Smooth muscle cell (in vitro differentiated cells): ENCODE data around the gene STYXL1. TPM values are rescaled to one million over a fixed set of nuclear protein-coding genes. Genes with fewer than 3 reads are reported as not detected.

Source experiments
- DNase-seq: peaks from one replicate; lab custom pipeline; 2025; ENCODE audit not compliant: unreplicated experiment; lab: John Stamatoyannopoulos, UW
- H2AFZ ChIP-seq: fragments of 200-600 bp; sonication (generic); 2 replicates; pipeline ENCODE4 v1.6.0; 2016; ENCODE audit warnings: antibody characterized with exemption, low read depth, mild to moderate bottlenecking
- H3F3A ChIP-seq: fragments of 200-600 bp; sonication (generic); 2 replicates; pipeline ENCODE4 v1.6.0; 2017; ENCODE audit warnings: antibody characterized with exemption, low read depth
- H3K27ac ChIP-seq: fragments of 200-600 bp; sonication (generic); 2 replicates; pipeline ENCODE4 v1.5.1; 2016; ENCODE audit warnings: low read depth, mild to moderate bottlenecking
- H3K27me3 ChIP-seq: fragments of 200-600 bp; sonication (generic); 2 replicates; pipeline ENCODE4 v1.6.1; 2016; ENCODE audit warnings: low read depth, mild to moderate bottlenecking
- H3K36me3 ChIP-seq: fragments of 200-600 bp; sonication (generic); 2 replicates; pipeline ENCODE4 v1.5.1; 2016; ENCODE audit warnings: low read depth
- H3K4me1 ChIP-seq: fragments of 200-600 bp; sonication (generic); 2 replicates; pipeline ENCODE4 v1.5.1; 2016; ENCODE audit warnings: low read depth
- H3K4me2 ChIP-seq: fragments of 200-600 bp; sonication (generic); 2 replicates; pipeline ENCODE4 v1.6.0; 2016; ENCODE audit warnings: mild to moderate bottlenecking
- H3K4me3 ChIP-seq: fragments of 200-600 bp; sonication (generic); 2 replicates; pipeline ENCODE4 v1.5.1; 2016; ENCODE audit warnings: mild to moderate bottlenecking
- H3K79me2 ChIP-seq: fragments of 200-600 bp; sonication (generic); 2 replicates; pipeline ENCODE4 v1.6.0; 2016; ENCODE audit warnings: low read depth, mild to moderate bottlenecking
- H3K9ac ChIP-seq: fragments of 200-600 bp; sonication (generic); 2 replicates; pipeline ENCODE4 v1.6.0; 2016; ENCODE audit warnings: low read depth
- H3K9me3 ChIP-seq: fragments of 200-600 bp; sonication (generic); replicated peaks from 2 replicates; pipeline ENCODE4 v1.5.1; 2016; ENCODE audit warnings: low read depth
- H4K20me1 ChIP-seq: fragments of 200-600 bp; sonication (generic); 2 replicates; pipeline ENCODE4 v1.6.0; 2016; ENCODE audit warnings: low read depth
- WGBS: methylation state at CpG from one replicate; pipeline ENCODE4 v1.1.7; 2016; ENCODE audit warnings: low lambda C conversion rate; 5-methylcytosine and 5-hydroxymethylcytosine counted together
- polyA plus RNA-seq: library from polyadenylated mRNA; unstranded; fragments of >200 nt; fragmentation: Nextera tagmentation; extraction: Ambion mirVana; gene quantifications from 2 replicates; pipeline ENCODE4 v1.2.1, GENCODE V29; 2016
- total RNA-seq: library from RNA; depleted of rRNA; stranded (reverse); fragments of >200 nt; gene quantifications from 2 replicates; pipeline ENCODE4 v1.2.3, GENCODE V29; 2014
- TF ChIP-seq, protein P1 (sequence below): fragments of 200-600 bp; sonication (generic); IDR thresholded peaks from 2 replicates; pipeline ENCODE4 v1.5.1; 2017; ENCODE audit warnings: borderline replicate concordance, mild to moderate bottlenecking, antibody characterized with exemption; ENCODE audit not compliant: insufficient read depth, poor library complexity, severe bottlenecking

STYXL1 gene
- total and polyA plus RNA-seq, 2 experiments from 2014 or later = 75.6 to 84.0 TPM

DNA sequence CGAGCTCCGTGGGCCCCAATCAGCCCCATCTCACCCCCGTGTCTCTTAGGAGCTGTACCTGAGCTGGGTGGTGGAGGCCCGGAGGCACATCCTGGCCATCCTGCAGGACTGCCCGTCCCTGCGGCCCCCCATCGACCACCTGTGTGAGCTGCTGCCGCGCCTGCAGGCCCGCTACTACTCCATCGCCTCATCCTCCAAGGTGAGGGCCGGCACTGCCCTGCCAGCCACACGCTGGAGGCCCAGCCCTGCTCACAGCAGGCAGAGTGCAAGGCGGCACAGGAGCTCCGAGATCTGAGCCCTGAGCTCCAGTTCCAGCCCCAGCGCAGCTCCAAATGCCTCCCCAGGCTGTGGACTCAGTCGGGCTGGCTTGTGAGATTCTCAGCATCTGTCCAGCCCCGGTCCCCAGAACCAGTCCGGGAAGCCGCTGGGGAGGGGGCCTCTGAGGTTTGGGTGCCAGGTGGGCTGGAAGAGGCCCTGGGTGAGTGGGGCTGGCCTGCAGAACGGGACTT is 62.7 kb downstream of the STYXL1 start:
- H3K27ac ChIP-seq = no peak overlapping the region
- H3K9me3 ChIP-seq = no peaks in the 10 kb centered on the region
- no peaks in the 10 kb centered on the region for H3K27me3 ChIP-seq
- no peak overlapping the region for H3K9ac ChIP-seq
- H3K4me2 ChIP-seq = no peak overlapping the region
- no peaks in the 10 kb centered on the region for H3F3A ChIP-seq
- no peaks in the 10 kb centered on the region for H3K79me2 ChIP-seq
- no peaks in the 10 kb centered on the region for H4K20me1 ChIP-seq
- DNase-seq = no peak
- H3K36me3 ChIP-seq = no peaks in the 10 kb centered on the region
- no peak overlapping the region for H2AFZ ChIP-seq
- H3K4me3 ChIP-seq = no peak overlapping the region
- TF ChIP-seq, protein P1, sequence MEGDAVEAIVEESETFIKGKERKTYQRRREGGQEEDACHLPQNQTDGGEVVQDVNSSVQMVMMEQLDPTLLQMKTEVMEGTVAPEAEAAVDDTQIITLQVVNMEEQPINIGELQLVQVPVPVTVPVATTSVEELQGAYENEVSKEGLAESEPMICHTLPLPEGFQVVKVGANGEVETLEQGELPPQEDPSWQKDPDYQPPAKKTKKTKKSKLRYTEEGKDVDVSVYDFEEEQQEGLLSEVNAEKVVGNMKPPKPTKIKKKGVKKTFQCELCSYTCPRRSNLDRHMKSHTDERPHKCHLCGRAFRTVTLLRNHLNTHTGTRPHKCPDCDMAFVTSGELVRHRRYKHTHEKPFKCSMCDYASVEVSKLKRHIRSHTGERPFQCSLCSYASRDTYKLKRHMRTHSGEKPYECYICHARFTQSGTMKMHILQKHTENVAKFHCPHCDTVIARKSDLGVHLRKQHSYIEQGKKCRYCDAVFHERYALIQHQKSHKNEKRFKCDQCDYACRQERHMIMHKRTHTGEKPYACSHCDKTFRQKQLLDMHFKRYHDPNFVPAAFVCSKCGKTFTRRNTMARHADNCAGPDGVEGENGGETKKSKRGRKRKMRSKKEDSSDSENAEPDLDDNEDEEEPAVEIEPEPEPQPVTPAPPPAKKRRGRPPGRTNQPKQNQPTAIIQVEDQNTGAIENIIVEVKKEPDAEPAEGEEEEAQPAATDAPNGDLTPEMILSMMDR = no peak
- no peaks in the 10 kb centered on the region for H3K4me1 ChIP-seq
- WGBS = 89% methylated on average over 17 of the region's 21 CpGs

DNA sequence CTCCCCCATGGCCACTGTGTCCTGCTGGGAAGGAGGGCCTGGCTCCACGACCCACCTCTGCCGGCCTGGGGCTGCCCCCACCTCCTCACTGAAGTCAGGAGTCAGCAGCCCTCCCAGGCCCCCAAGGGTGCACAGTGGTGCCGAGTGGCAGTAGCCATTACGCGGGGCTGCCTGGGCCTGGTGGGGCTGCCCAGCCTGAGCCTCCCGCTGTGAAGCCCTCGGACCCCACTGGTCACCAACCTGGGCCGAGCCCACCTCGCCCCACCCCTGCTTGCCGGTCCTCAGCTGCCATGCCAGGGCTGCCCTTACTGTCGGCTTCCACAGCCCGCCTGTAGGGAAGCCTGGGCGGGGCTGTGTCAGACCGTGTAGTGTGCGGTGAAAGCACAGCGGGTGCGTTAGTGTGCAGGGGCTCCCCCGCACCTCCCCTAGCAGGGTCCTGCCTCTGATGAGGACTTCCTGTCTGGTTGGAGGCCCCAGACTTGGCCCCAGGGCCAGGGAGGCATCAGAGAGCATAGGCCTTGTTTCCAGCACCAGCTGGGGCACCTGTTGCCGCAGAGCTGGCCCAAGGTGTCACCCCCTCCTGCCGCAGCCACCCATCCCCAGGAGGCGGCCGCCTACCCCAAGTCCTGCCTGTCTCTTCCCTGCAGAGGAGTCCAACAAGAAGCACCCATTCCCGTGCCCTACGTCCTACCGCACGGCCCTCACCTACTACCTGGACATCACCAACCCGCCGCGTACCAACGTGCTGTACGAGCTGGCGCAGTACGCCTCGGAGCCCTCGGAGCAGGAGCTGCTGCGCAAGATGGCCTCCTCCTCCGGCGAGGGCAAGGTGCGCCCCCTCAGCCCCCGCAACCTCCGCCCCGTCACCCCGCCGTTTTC is 63.4 kb downstream of the STYXL1 start:
- 94% methylated on average over 33 of the region's 44 CpGs for WGBS
- H3K4me3 ChIP-seq = no peak overlapping the region
- no peak overlapping the region for H3K4me2 ChIP-seq
- no peak overlapping the region for H3K27ac ChIP-seq
- no peaks in the 10 kb centered on the region for H3K9me3 ChIP-seq
- H3K4me1 ChIP-seq = no peaks in the 10 kb centered on the region
- TF ChIP-seq, protein P1 = no peak
- H3K36me3 ChIP-seq = no peaks in the 10 kb centered on the region
- DNase-seq = no peak
- H2AFZ ChIP-seq = no peak overlapping the region
- no peak overlapping the region for H3K9ac ChIP-seq
- no peaks in the 10 kb centered on the region for H3F3A ChIP-seq
- H4K20me1 ChIP-seq = no peaks in the 10 kb centered on the region
- no peaks in the 10 kb centered on the region for H3K27me3 ChIP-seq
- no peaks in the 10 kb centered on the region for H3K79me2 ChIP-seq

DNA sequence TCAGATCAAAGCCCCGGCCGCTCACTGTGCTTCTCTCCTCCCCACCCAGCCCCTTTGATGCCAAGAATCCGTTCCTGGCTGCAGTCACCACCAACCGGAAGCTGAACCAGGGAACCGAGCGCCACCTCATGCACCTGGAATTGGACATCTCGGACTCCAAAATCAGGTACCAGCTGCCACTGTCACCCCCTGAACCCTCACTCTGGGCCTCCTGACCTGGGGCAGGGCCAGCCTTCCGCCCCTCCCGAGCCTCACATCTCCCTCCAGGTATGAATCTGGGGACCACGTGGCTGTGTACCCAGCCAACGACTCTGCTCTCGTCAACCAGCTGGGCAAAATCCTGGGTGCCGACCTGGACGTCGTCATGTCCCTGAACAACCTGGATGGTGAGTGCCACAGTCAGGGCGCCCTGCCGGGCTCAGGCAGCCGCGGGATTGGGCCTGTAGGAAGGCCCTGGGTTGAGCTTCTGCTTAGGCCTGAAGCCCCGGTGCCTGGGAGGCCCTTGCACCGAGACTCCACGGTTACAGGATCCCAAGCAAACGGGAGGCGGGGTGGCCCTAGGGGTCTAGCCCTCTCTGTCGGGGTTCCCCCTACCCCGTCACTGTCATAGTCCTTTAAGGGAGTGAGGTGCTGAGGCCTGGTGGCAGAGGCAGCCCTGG is 64.2 kb downstream of the STYXL1 start:
- Histone ChIP-seq H3K4me3 (no peak overlapping the region), H3K4me1 (no peaks in the 10 kb centered on the region), H3K36me3 (no peaks in the 10 kb centered on the region), H3K27ac (no peak overlapping the region), H2AFZ (no peak overlapping the region), H3K9me3 (no peaks in the 10 kb centered on the region), H4K20me1 (no peaks in the 10 kb centered on the region), H3K27me3 (no peaks in the 10 kb centered on the region), H3K9ac (no peak overlapping the region), H3F3A (no peaks in the 10 kb centered on the region), H3K79me2 (no peaks in the 10 kb centered on the region), H3K4me2 (no peak overlapping the region)
- TF ChIP-seq, protein P1 = no peak
- 98% methylated on average over 26 of the region's 26 CpGs for WGBS
- DNase-seq = no peak
